ENCODE results near the gene PACRG. TPM values are rescaled to one million over a fixed set of nuclear protein-coding genes. Genes with fewer than 3 reads are reported as not detected.

The PACRG gene
- total and polyA plus RNA-seq, 2 donors (not counting 3 experiments of a cell fraction or from before 2014, with no cell fraction given), result 0.08 TPM; not detected in 1

- no peak overlapping the region for H3K9ac ChIP-seq (replicated peaks; ENCODE audit: extremely low read depth, insufficient read depth, low read length)
- no TSS peak for BruUV-seq (replicated peaks)
- no peak overlapping the region for H3K4me3 ChIP-seq (replicated peaks in 1 of 3; ENCODE audit: insufficient read depth in 1 of 3, low read depth in 1 of 3, low read length in 3 of 3)
- no peaks in the 10 kb centered on the region for H3K36me3 ChIP-seq (ENCODE audit: control insufficient read depth in 2 of 2, extremely low read depth in 1 of 2, insufficient read depth in 2 of 2, low read length in 2 of 2)
- dilution Hi-C loops (cut with MboI; ENCODE audit: extremely low pct_ligation_motif_present, low sequenced_read_pairs), result no loop called here
- DNase-seq (ENCODE audit: low read depth, low spot score) (no peak), FAIRE-seq (no peak)
- ChIA-PET CTCF (no interaction called here), POLR2A (no interaction called here)
- no peaks in the 10 kb centered on the region for H3K9me1 ChIP-seq (replicated peaks; ENCODE audit: control insufficient read depth, extremely low read depth, insufficient read depth, low read length)
- H3K9me3 ChIP-seq (replicated peaks; ENCODE audit: control insufficient read depth, insufficient read depth, low read length), result no peaks in the 10 kb centered on the region
- no peaks in the 10 kb centered on the region for H3K4me1 ChIP-seq (ENCODE audit: control insufficient read depth, extremely low read depth, insufficient read depth, low read length)
- no peak overlapping the region for H3K4me2 ChIP-seq (ENCODE audit: insufficient read depth, low read length)
- H3K27me3 ChIP-seq (ENCODE audit: control insufficient read depth in 2 of 2, insufficient read depth in 2 of 2, low read length in 2 of 2), result no peaks in the 10 kb centered on the region
- intact Hi-C loops (cut with micrococcal nuclease), result no loop called here
- H4K20me1 ChIP-seq (replicated peaks; ENCODE audit: control insufficient read depth, extremely low read depth, insufficient read depth, low read length), result no peaks in the 10 kb centered on the region
- no peak overlapping the region for H3K27ac ChIP-seq (ENCODE audit: insufficient read depth, low read depth, low read length)
- TF ChIP-seq POLR2A (IDR thresholded peaks at IDR 0.05; ENCODE audit: low read depth, low read length), result no peak
- no peaks in the 10 kb centered on the region for H3K79me2 ChIP-seq (ENCODE audit: control insufficient read depth, insufficient read depth, low read length)
- H2AFZ ChIP-seq (ENCODE audit: low read depth, low read length), result no peak overlapping the region
These were observed 385.7 kb downstream of the PACRG start for GRCh38 chr6:163113358-163113962.

DNA sequence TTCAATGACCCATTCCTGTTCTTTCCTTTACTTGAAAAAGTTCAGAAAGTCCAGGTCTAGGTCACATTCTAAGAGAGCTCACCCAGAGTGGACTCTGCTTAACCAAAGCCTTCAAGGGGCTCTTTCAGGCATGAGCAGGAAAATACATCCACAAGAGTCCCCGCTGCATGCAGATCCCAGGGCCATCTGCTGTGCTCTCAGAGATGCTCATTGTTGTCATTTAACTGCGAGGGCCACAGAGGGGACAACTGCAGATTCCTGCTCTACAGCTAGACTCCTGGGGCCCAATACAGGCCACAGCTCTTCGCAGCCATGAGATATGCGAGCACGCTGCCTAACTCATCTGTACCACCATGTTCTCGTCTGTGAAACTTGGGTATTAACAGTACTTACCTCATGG is 391.2 kb downstream of the PACRG start:
- TF ChIP-seq, protein P1, sequence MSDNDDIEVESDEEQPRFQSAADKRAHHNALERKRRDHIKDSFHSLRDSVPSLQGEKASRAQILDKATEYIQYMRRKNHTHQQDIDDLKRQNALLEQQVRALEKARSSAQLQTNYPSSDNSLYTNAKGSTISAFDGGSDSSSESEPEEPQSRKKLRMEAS (IDR thresholded peaks at IDR 0.05; ENCODE audit: insufficient read depth, insufficient read length), result no peak
- TF ChIP-seq POLR2A (IDR thresholded peaks at IDR 0.05; ENCODE audit: low read depth, low read length) (no peak), GATA2 (IDR thresholded peaks at IDR 0.05; ENCODE audit: insufficient read depth, insufficient read length, low read depth, low read length) (no peak), FOS (IDR thresholded peaks at IDR 0.05; ENCODE audit: borderline replicate concordance, insufficient read depth, low read length) (no peak), MYC (IDR thresholded peaks at IDR 0.05; ENCODE audit: low read depth, low read length) (no peak), POLR2AphosphoS5 (IDR thresholded peaks at IDR 0.05; ENCODE audit: insufficient read depth, low read depth, low read length) (no peak), JUN (IDR thresholded peaks at IDR 0.05; ENCODE audit: borderline replicate concordance, insufficient read depth, insufficient read length, low read depth) (no peak)
- TF ChIP-seq, protein P2, sequence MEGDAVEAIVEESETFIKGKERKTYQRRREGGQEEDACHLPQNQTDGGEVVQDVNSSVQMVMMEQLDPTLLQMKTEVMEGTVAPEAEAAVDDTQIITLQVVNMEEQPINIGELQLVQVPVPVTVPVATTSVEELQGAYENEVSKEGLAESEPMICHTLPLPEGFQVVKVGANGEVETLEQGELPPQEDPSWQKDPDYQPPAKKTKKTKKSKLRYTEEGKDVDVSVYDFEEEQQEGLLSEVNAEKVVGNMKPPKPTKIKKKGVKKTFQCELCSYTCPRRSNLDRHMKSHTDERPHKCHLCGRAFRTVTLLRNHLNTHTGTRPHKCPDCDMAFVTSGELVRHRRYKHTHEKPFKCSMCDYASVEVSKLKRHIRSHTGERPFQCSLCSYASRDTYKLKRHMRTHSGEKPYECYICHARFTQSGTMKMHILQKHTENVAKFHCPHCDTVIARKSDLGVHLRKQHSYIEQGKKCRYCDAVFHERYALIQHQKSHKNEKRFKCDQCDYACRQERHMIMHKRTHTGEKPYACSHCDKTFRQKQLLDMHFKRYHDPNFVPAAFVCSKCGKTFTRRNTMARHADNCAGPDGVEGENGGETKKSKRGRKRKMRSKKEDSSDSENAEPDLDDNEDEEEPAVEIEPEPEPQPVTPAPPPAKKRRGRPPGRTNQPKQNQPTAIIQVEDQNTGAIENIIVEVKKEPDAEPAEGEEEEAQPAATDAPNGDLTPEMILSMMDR (IDR thresholded peaks at IDR 0.05; ENCODE audit: extremely low read depth in 1 of 2, insufficient read depth in 1 of 2, low read depth in 1 of 2, low read length in 2 of 2), result no peak
- Histone ChIP-seq H3K27me3 (ENCODE audit: control insufficient read depth in 2 of 2, insufficient read depth in 2 of 2, low read length in 2 of 2) (no peaks in the 10 kb centered on the region), H2AFZ (ENCODE audit: low read depth, low read length) (no peak overlapping the region), H3K27ac (ENCODE audit: insufficient read depth, low read depth, low read length) (no peak overlapping the region), H3K9me3 (replicated peaks; ENCODE audit: control insufficient read depth, insufficient read depth, low read length) (no peaks in the 10 kb centered on the region), H3K36me3 (ENCODE audit: control insufficient read depth in 2 of 2, extremely low read depth in 1 of 2, insufficient read depth in 2 of 2, low read length in 2 of 2) (no peaks in the 10 kb centered on the region), H3K4me2 (ENCODE audit: insufficient read depth, low read length) (no peak overlapping the region), H3K4me3 (replicated peaks in 1 of 3; ENCODE audit: insufficient read depth in 1 of 3, low read depth in 1 of 3, low read length in 3 of 3) (no peak overlapping the region), H3K9me1 (replicated peaks; ENCODE audit: control insufficient read depth, extremely low read depth, insufficient read depth, low read length) (no peaks in the 10 kb centered on the region), H3K4me1 (ENCODE audit: control insufficient read depth, extremely low read depth, insufficient read depth, low read length) (no peaks in the 10 kb centered on the region), H3K79me2 (ENCODE audit: control insufficient read depth, insufficient read depth, low read length) (no peaks in the 10 kb centered on the region), H3K9ac (replicated peaks; ENCODE audit: extremely low read depth, insufficient read depth, low read length) (no peak overlapping the region), H4K20me1 (replicated peaks; ENCODE audit: control insufficient read depth, extremely low read depth, insufficient read depth, low read length) (no peaks in the 10 kb centered on the region)
- POLR2A ChIA-PET, result no interaction called here
- intact Hi-C loops (cut with micrococcal nuclease) (no loop called here), dilution Hi-C loops (cut with MboI; ENCODE audit: extremely low pct_ligation_motif_present, low sequenced_read_pairs) (no loop called here)
- CTCF ChIA-PET, result no interaction called here
- no peak for FAIRE-seq
- no peak for DNase-seq (ENCODE audit: low read depth, low spot score)
- no TSS peak for BruUV-seq (replicated peaks)
